ENCODE results near the gene TMEM255B. TPM values are rescaled to one million over a fixed set of nuclear protein-coding genes. Genes with fewer than 3 reads are reported as not detected.

The TMEM255B gene
- total RNA-seq, 1 experiment from 2014 or later = 7.7 TPM

GRCh38 chr13:113742445-113743120 lies 16.4 kb upstream of the TMEM255B start:
- no peaks in the 10 kb centered on the region for H3K9me3 ChIP-seq (ENCODE audit: control insufficient read depth in 1 of 2, insufficient read depth in 1 of 2, low read depth in 1 of 2, low read length in 2 of 2)
- ChIA-PET CTCF (interaction anchor here (1.1 kb wide), 1 partner anchor 484 kb away, joined by 3 read pairs; no protein-coding TSS in a partner anchor), RAD21 (ENCODE audit: low non-redundant PET in 1 of 2, low total read pairs in 2 of 2, uncharacterized antibody in 2 of 2, unreplicated experiment in 2 of 2) (no interaction called here), POLR2A (no interaction called here)
- H3K27me3 ChIP-seq (ENCODE audit: insufficient read depth, low read length) = no peaks in the 10 kb centered on the region
- no peaks in the 10 kb centered on the region for H4K20me1 ChIP-seq (ENCODE audit: insufficient read depth)
- H2AFZ ChIP-seq (ENCODE audit: low read depth, low read length, poor library complexity, severe bottlenecking) = no peak overlapping the region
- peaks cover 9 to 14% of the 10 kb centered on the region in 2 experiments for H3K4me1 ChIP-seq (ENCODE audit: control insufficient read depth in 1 of 2, insufficient read depth in 2 of 2, low read length in 2 of 2)
- intact Hi-C loops (cut with micrococcal nuclease) = no loop called here
- no peak overlapping the region for H3K27ac ChIP-seq (ENCODE audit: low read depth, low read length)
- no TSS peak for BruUV-seq (replicated peaks)
- peak overlapping the region; percentile 59 for H3K4me2 ChIP-seq (ENCODE audit: low read length)
- H3K4me3 ChIP-seq (replicated peaks in 1 of 2; ENCODE audit: low read depth in 1 of 2, low read length in 2 of 2) = no peak overlapping the region
- H3K9ac ChIP-seq (ENCODE audit: low read length) = no peak overlapping the region
- no peak for ATAC-seq
- no peaks in the 10 kb centered on the region for H3K9me2 ChIP-seq (ENCODE audit: insufficient read depth)
- H3K36me3 ChIP-seq (ENCODE audit: control insufficient read depth in 1 of 2, insufficient read depth in 2 of 2, low read length in 2 of 2) = no peaks in the 10 kb centered on the region
- TF ChIP-seq SP1 (IDR thresholded peaks at IDR 0.05; ENCODE audit: low read depth) (no peak), ZNF274 (IDR thresholded peaks at IDR 0.05; ENCODE audit: low read depth, low read length) (no peak), CEBPB (IDR thresholded peaks at IDR 0.05; ENCODE audit: low read depth) (no peak), ZBTB33 (IDR thresholded peaks at IDR 0.05; ENCODE audit: extremely low read depth, insufficient replicate concordance, low read length) (no peak), YY1 (IDR thresholded peaks at IDR 0.05; ENCODE audit: extremely low read depth, insufficient replicate concordance, low read depth, low read length) (no peak), EZH2phosphoT487 (IDR thresholded peaks at IDR 0.05; ENCODE audit: borderline replicate concordance) (no peak), MAX (IDR thresholded peaks at IDR 0.05) (no peak), ELF1 (IDR thresholded peaks at IDR 0.05; ENCODE audit: borderline replicate concordance, low read depth) (no peak), EZH2 (IDR thresholded peaks at IDR 0.05) (no peak), SIN3A (IDR thresholded peaks at IDR 0.05; ENCODE audit: low read depth) (no peak), RAD21 (IDR thresholded peaks at IDR 0.05; ENCODE audit: low read depth) (no peak), JUND (IDR thresholded peaks at IDR 0.05) (no peak), POLR2AphosphoS5 (IDR thresholded peaks at IDR 0.05; ENCODE audit: low read depth, low read length) (no peak), CBX3 (IDR thresholded peaks at IDR 0.05; ENCODE audit: low read depth) (no peak), FOSL1 (IDR thresholded peaks at IDR 0.05; ENCODE audit: low read depth) (no peak), TCF7L2 (IDR thresholded peaks at IDR 0.05; ENCODE audit: borderline replicate concordance, extremely low read depth, insufficient read depth, insufficient read length) (no peak), POLR2A (IDR thresholded peaks at IDR 0.05; ENCODE audit: borderline replicate concordance, extremely low read depth, insufficient read depth, insufficient read length) (no peak)
- DNase-seq (ENCODE audit: low read depth, low spot score) = no peak
- no peaks in the 10 kb centered on the region for H3K79me2 ChIP-seq (ENCODE audit: insufficient read depth, low read length)
